SK-N-MC (cell line): Measurements from ENCODE around the gene KCTD6.

Experiments
- EZH2 ChIP-seq: fragments of 200-600 bp; sonication (generic); IDR thresholded peaks from one replicate; pipeline ENCODE4 v1.6.1; 2017; ENCODE audit warnings: antibody characterized with exemption
- POLR2AphosphoS5 ChIP-seq: IDR thresholded peaks from 2 replicates; pipeline ENCODE4 v1.6.1; 2012; ENCODE audit warnings: mild to moderate bottlenecking, low read depth, low read length, borderline replicate concordance

GRCh38 chr3:58474348-58474911 is 17.5 kb upstream of the KCTD6 start:
- TF ChIP-seq POLR2AphosphoS5 (no peak), EZH2 (no peak)
